Activated CD8-positive, alpha-beta memory T cell treated with anti-CD3 and anti-CD28 coated beads, Interleukin-2, amount 50 U/mL, for 24 hours (primary cell): ENCODE results near the gene GHRH.

ENCODE experiments used
- DNase-seq: peaks from one replicate; pipeline ENCODE4 v3.0.0-alpha.2; 2020; ENCODE audit errors: extremely low read depth

The GHRH gene

DNA sequence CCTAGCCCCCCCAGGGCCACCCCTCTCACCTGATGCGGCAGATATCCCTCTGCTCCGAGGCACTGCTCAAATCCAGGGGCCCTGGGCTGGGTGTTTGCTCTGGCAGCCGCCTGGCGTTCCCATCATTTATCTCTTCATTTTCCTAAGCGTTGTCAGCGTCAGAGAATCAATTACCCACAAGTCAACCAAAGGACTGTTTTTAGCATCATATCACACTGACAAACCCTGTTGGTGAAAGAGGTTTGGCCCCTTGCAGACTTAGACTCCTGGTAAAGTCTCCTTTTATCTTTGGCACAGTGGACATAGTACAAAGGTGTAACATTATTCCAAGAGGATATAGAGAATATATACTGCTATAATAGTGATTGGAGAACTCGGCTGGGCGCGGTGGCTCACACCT lies at the start of gene GHRH:
GHRH (minus strand) TSS at position 101 of the 400 bp plus-strand sequence. CDS start 4,925 bp downstream, outside the sequence.
- DNase-seq, result no peak

DNA sequence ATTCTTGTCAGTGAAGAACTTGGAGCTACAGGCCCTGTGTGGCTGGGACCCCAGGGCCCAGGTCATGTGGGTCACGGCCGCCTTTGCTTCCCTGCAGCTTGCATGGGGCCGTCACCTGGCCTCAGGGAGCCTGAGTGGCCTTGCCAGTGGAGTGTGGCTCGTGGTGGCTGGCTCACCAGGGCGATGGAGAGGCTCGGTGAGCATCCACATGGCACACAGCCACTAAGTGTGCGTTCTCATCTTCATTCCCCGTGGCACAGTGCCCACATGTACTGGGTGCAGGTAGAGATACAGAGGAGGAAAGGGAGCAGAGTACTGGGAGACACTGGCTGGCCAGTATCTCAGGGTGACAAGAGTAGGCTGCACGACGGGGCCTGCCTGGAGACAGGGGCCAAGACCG lies 49.3 kb upstream of the GHRH start:
- no peak for DNase-seq

DNA sequence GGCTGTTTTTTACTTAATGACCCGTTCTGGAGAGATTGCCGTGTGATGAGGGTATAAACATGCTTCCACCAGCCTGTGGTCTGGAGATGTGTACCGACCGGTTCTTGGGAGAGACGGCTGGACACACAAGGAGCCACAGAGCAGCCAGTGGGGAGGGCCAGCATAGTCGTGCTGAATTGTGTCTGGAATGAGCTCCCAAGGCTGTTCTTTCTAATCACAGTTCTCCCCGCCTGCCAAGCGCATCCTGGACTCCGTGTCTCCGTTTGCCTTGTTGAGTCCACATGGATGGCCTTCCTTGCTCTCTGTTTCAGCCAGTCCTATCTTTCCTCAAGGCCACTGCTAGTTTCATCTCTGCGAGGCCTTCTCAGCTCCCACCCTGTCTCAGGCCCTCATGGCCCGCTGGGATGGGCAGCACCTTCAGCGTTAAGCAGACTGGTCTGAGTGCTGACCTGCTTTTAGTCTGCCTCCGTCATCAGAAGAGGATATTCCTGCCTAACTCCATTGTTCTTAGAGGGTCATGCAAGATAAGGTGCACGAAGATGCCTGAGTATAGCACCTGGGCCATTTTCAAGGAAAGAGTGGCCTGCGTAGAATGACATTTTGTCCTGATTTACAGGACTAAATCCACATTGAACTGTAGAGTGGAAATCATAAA lies 48.4 kb upstream of the GHRH start:
- no peak for DNase-seq

GRCh38 chr20:37309290-37309689 lies 47.7 kb upstream of the GHRH start:
- no peak for DNase-seq

- no peak for DNase-seq
Observed at GRCh38 chr20:37308086-37309050, 46.8 kb upstream of the GHRH start.

GRCh38 chr20:37305839-37306238 lies 44.2 kb upstream of the GHRH start:
- DNase-seq, result no peak

GRCh38 chr20:37305079-37305478 lies 43.5 kb upstream of the GHRH start:
- no peak for DNase-seq

DNA sequence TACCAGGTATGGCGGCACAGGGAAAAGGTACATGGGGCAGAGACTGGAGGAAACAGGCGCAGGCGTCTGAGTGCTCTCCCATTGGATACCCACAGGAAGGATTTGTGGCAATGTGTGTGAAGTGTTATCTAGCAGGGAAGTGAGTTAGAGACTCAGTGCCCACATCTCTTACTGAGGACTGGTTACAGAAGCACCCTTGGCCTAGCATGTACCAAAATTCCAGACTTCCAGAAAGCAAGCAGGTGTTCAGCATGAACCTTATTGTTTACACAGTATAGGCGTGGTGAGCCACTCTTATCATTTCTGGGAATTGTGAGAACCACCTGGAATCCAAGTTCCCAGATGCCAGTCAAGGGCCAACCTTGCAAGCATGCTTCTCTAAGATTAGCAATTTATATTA lies 42.0 kb upstream of the GHRH start:
- DNase-seq, result no peak

GRCh38 chr20:37302981-37303380 lies 41.4 kb upstream of the GHRH start:
- no peak for DNase-seq

DNA sequence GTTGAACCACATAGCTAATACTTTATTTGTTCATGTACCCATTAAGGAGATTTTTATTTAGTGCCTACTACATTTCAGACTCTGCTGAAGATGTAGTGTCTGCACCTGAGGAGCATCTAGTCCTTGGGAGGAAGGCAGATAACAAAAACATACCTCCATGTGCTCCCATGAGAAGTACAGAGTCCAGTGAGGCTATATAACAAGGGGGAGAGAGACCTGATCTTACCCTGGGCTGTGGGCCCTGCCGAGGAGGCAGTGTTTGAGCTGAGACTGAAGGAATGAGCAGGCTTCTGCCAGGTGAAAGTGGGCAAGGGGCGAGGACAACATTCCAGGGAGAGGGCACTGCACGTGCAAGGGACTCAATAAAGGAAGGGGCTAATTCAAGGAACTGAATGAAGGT lies 39.9 kb upstream of the GHRH start:
- no peak for DNase-seq

DNA sequence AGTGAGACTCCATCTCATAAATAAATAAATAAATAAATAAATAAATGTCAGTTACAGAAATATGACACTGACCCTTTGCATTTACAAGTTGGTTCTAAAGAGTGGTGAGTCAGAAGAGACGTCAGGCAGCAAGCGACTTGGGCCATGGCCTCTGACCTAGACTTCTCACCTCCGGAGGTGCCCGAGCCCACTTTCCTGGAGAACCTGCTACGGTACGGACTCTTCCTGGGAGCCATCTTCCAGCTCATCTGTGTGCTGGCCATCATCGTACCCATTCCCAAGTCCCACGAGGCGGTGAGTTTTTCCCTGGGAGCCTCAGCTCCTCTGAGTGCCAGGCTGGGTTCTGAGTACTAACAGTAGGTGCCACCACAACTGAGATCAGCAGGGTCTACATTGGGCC lies 39.5 kb upstream of the GHRH start:
- DNase-seq, result no peak

DNA sequence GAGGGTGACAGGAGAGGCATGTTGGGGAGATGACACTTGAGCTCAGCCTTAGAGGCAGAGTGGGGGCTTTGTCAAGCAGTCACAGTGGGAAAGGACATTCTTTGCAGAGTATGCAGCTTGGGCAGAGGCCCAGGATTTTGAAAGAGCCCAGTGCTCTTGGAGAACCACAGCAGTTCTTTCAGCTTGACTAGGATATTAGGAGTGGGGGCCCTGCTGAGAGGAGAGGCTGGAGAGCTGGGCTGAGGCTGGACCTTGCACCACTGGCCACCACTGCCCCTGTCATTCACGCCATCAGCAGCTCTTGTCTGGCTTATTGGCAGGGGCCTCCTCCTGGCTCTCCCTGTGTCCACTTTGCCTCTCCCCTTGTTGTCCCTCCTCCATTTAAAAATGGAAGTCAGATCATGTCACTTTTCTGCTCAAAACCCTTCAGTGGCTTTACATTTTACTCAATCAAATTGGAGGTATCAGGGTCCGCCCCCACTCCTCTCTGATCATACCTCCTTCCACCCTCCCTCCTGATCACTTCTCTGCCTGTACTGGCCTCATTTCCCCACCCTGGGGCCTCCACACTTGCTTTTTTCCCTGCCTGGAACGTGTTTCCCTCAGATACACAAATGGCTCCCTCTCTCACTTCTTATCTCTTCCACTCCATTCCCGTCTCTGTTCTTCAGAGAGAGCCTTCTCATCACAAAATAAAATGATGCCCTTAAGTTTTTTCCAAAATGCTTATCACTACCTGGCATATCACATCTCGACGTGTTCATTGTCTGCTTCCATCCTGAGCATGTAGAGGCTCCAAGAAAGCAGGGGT lies 38.3 kb upstream of the GHRH start:
- DNase-seq, result no peak

DNA sequence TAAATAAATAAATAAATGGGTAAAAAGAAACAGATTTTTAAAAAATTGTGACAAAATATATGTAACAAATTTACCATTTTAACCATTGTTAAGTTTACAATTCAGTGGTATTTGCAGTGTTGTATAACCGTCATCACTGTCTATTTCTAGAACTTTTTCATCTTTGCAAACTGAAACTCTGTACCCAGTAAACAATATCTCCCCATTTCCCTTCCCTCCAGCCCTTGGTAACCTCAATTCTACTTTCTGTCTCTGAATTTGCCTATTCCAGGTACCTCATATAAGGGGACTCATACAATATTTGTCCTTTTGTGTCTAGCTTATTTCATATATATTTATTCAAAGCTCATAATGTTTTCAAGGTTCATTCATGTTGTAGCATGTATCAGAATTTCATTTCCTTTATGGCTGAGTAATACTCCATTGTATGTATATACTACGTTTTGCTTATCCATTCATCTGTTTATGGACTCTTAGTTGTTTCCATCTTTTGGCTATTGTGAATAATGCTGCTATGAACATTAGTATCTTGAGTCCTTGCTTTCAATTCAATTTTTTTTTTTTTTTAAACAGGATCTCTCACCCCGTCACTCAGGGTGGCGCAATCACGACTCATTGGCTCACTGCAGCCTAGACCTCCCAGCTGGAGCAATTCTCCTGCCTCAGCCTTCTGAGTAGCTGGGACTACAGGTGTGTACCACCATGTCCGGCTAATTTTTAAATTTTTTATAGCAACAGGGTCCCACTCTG lies 36.8 kb upstream of the GHRH start:
- no peak for DNase-seq

- no peak for DNase-seq
Observed at GRCh38 chr20:37297066-37297736, 35.6 kb upstream of the GHRH start.

- DNase-seq, result no peak
Observed at GRCh38 chr20:37296371-37296770, 34.8 kb upstream of the GHRH start.

- DNase-seq, result no peak
Observed at GRCh38 chr20:37295595-37295994, 34.0 kb upstream of the GHRH start.

DNA sequence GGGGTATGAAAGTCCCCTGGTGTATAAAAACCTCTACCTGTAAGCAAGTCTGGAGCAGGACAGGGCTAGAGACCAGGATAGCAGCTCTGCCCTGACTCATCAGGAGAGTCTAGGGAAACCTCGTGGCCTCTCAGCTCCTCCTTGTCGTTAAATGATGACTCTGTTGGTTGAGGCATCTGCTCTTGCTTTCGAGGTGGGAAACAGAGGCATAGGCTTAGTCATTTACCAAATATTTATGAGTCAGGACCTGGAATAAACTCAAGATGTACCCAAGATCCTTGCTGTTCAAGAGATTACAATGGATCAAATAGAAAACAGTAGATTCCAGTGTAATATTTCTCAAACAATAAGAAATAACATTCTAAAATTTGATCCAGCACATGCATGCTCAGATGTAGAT lies 33.4 kb upstream of the GHRH start:
- DNase-seq, result no peak

GRCh38 chr20:37294262-37294981 lies 32.8 kb upstream of the GHRH start:
- DNase-seq, result no peak

- no peak for DNase-seq
Observed at GRCh38 chr20:37293301-37293943, 31.8 kb upstream of the GHRH start.

- DNase-seq, result no peak
Observed at GRCh38 chr20:37291724-37292126, 30.1 kb upstream of the GHRH start.
